SK-N-SH treated with all-trans-retinoic acid at 6 μM for 48 hours (cell line): ENCODE results near the gene SIK1.

Experiments
- CREB5 ChIP-seq: fragments of 250-450 bp; sonication (Bioruptor Pico); IDR thresholded peaks from 2 replicates; pipeline ENCODE4 v1.5.1; 2020; ENCODE audit warnings: low read depth, mild to moderate bottlenecking, moderate library complexity
- CSRNP3 ChIP-seq: fragments of 250-450 bp; sonication (Bioruptor Pico); IDR thresholded peaks from 2 replicates; pipeline ENCODE4 v1.5.1; 2021; ENCODE audit warnings: mild to moderate bottlenecking, moderate library complexity
- OSR1 ChIP-seq: fragments of 250-450 bp; sonication (Bioruptor Pico); IDR thresholded peaks from 2 replicates; pipeline ENCODE4 v1.8.0; 2022; ENCODE audit warnings: moderate library complexity, mild to moderate bottlenecking, inconsistent platforms
- PATZ1 ChIP-seq: fragments of 250-450 bp; sonication (Bioruptor Pico); IDR thresholded peaks from 2 replicates; pipeline ENCODE4 v1.8.0; 2020; ENCODE audit warnings: mild to moderate bottlenecking, moderate library complexity, borderline replicate concordance
- POU6F1 ChIP-seq: fragments of 250-450 bp; sonication (Bioruptor Pico); IDR thresholded peaks from 2 replicates; pipeline ENCODE4 v1.8.0; 2021; ENCODE audit warnings: low read depth, mild to moderate bottlenecking, moderate library complexity, borderline replicate concordance
- RARB ChIP-seq: fragments of 250-450 bp; sonication (Bioruptor Pico); IDR thresholded peaks from 2 replicates; pipeline ENCODE4 v1.8.0; 2021; ENCODE audit warnings: mild to moderate bottlenecking, moderate library complexity
- TCF4 ChIP-seq: fragments of 250-450 bp; sonication (Bioruptor Pico); IDR thresholded peaks from 2 replicates; pipeline ENCODE4 v1.8.0; 2021; ENCODE audit warnings: mild to moderate bottlenecking, moderate library complexity, borderline replicate concordance
- TSHZ2 ChIP-seq: fragments of 250-450 bp; sonication (Bioruptor Pico); IDR thresholded peaks from 2 replicates; pipeline ENCODE4 v1.5.0; 2020; ENCODE audit warnings: mild to moderate bottlenecking, moderate library complexity
- ZC3H10 ChIP-seq: fragments of 250-450 bp; sonication (Bioruptor Pico); IDR thresholded peaks from 2 replicates; pipeline ENCODE4 v1.5.1; 2021; ENCODE audit warnings: mild to moderate bottlenecking, moderate library complexity
- ZFP30 ChIP-seq: fragments of 450-650 bp; formaldehyde crosslinking; IDR thresholded peaks from 2 replicates; pipeline ENCODE4 v1.5.0; 2022; ENCODE audit warnings: mild to moderate bottlenecking, moderate library complexity
- ZNF70 ChIP-seq: fragments of 450-650 bp; formaldehyde crosslinking; IDR thresholded peaks from 2 replicates; pipeline ENCODE4 v1.5.0; 2020; ENCODE audit warnings: mild to moderate bottlenecking, moderate library complexity
- ZNF8 ChIP-seq: fragments of 450-650 bp; formaldehyde crosslinking; IDR thresholded peaks from 2 replicates; pipeline ENCODE4 v1.5.0; 2020; ENCODE audit warnings: mild to moderate bottlenecking, moderate library complexity

- TF ChIP-seq RARB (CRISPR knock-in tag) (no peak), ZC3H10 (CRISPR knock-in tag) (no peak), PATZ1 (CRISPR knock-in tag) (no peak), ZNF70 (CRISPR knock-in tag) (no peak), ZNF8 (no peak), CREB5 (no peak), TSHZ2 (CRISPR knock-in tag) (no peak), ZFP30 (CRISPR knock-in tag) (no peak), CSRNP3 (CRISPR knock-in tag) (no peak), TCF4 (CRISPR knock-in tag) (no peak), OSR1 (no peak), POU6F1 (CRISPR knock-in tag) (no peak)
Observed at GRCh38 chr21:43374228-43374885, 52.6 kb downstream of the SIK1 start.
